Gastroesophageal sphincter (tissue), 3 donors: ENCODE data around the gene XXYLT1.

Experiments used
- EP300 ChIP-seq: sonication (generic); formaldehyde crosslinking; IDR thresholded peaks from one replicate; pipeline ENCODE4 v1.6.1; 2017; ENCODE audit warnings: antibody characterized with exemption, mild to moderate bottlenecking
- POLR2A ChIP-seq, 2 donors: fragments of 450-650 bp; IDR thresholded peaks; one replicate each; pipeline ENCODE4 v1.6.1; 2017; ENCODE audit warnings: antibody characterized with exemption in 2 of 2, mild to moderate bottlenecking in 2 of 2, moderate library complexity in 1 of 2
- POLR2AphosphoS5 ChIP-seq: sonication (generic); formaldehyde crosslinking; IDR thresholded peaks from one replicate; pipeline ENCODE4 v1.6.1; 2017; ENCODE audit warnings: antibody characterized with exemption
- TF ChIP-seq, protein P1 (sequence below), 4 experiments: fragments of 200-600 bp in 2 of 4; fragments of 450-650 bp in 2 of 4; sonication (generic) in 1 of 4; IDR thresholded peaks; one replicate each; pipeline ENCODE4 v1.5.1; 2017 to 2019; ENCODE audit warnings: antibody characterized with exemption in 4 of 4, mild to moderate bottlenecking in 2 of 4, moderate library complexity in 2 of 4

- TF ChIP-seq POLR2AphosphoS5 (peak; percentile 62), POLR2A (IDR thresholded peaks at IDR 0.05) (no peak), EP300 (no peak)
- TF ChIP-seq, protein P1, sequence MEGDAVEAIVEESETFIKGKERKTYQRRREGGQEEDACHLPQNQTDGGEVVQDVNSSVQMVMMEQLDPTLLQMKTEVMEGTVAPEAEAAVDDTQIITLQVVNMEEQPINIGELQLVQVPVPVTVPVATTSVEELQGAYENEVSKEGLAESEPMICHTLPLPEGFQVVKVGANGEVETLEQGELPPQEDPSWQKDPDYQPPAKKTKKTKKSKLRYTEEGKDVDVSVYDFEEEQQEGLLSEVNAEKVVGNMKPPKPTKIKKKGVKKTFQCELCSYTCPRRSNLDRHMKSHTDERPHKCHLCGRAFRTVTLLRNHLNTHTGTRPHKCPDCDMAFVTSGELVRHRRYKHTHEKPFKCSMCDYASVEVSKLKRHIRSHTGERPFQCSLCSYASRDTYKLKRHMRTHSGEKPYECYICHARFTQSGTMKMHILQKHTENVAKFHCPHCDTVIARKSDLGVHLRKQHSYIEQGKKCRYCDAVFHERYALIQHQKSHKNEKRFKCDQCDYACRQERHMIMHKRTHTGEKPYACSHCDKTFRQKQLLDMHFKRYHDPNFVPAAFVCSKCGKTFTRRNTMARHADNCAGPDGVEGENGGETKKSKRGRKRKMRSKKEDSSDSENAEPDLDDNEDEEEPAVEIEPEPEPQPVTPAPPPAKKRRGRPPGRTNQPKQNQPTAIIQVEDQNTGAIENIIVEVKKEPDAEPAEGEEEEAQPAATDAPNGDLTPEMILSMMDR (IDR thresholded peaks at IDR 0.05), result no peak
Measured at GRCh38 chr3:195182470-195182795, 88.5 kb downstream of the XXYLT1 start.
